HL-60 (cell line): ENCODE results near the gene MBD4.

Experiments used
- DNase-seq, 2 experiments: peaks; one replicate each; pipeline ENCODE4 v3.0.0-alpha.2; 2010 to 2020; ENCODE audit warnings: low read depth in 1 of 2, low spot score in 1 of 2
- H3K27ac ChIP-seq: fragments of 250-450 bp; sonication (Bioruptor Pico); replicated peaks from 2 replicates; pipeline ENCODE4 v1.5.1; 2020; ENCODE audit warnings: mild to moderate bottlenecking, moderate library complexity
- H3K27me3 ChIP-seq: fragments of 250-450 bp; sonication (Bioruptor Pico); 2 replicates; pipeline ENCODE4 v1.5.1; 2021; ENCODE audit warnings: mild to moderate bottlenecking, moderate library complexity; ENCODE audit not compliant: insufficient read depth, poor library complexity, severe bottlenecking
- H3K4me3 ChIP-seq: replicated peaks from 2 replicates; pipeline ENCODE4 v1.5.1; 2011; ENCODE audit warnings: mild to moderate bottlenecking, control low read depth, low read length; ENCODE audit not compliant: insufficient read depth
- GABPA ChIP-seq: IDR thresholded peaks from 2 replicates; pipeline ENCODE4 v1.6.1; 2012; ENCODE audit warnings: low read depth
- POLR2AphosphoS5 ChIP-seq: IDR thresholded peaks from 2 replicates; pipeline ENCODE4 v1.6.1; 2012; ENCODE audit warnings: low read depth
- SPI1 ChIP-seq: IDR thresholded peaks from 2 replicates; pipeline ENCODE4 v1.6.1; 2012; ENCODE audit warnings: low read depth, mild to moderate bottlenecking, borderline replicate concordance
- TF ChIP-seq, protein P1 (sequence below): IDR thresholded peaks from 2 replicates; pipeline ENCODE4 v1.6.1; 2012; ENCODE audit warnings: low read depth; ENCODE audit not compliant: insufficient replicate concordance
- TF ChIP-seq, protein P2 (sequence below): IDR thresholded peaks from one replicate; pipeline ENCODE4 v1.5.1; 2011; ENCODE audit warnings: low read length, control low read depth, inconsistent platforms; ENCODE audit not compliant: insufficient read depth

MBD4 gene

DNA sequence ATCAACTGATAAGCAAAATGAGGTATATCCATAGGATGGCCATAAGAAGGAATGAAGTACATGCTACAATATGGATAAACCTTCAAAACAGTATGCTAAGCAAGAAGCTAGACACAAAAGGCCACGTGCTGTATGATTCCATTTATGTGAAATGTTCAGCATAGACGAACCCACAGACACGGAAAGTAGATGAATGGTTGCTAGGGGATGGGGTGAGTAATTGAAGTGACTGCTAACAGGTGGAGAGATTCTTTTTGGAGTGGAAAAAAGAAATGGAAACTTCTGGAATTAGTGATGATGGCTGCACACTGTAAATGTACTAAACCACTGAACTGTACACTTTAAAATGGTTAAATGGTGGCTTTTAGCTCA lies 10.7 kb downstream of the MBD4 start:
- H3K27me3 ChIP-seq, result no peaks in the 10 kb centered on the region
- H3K27ac ChIP-seq, result no peak overlapping the region
- TF ChIP-seq SPI1, result no peak
- no peak for TF ChIP-seq POLR2AphosphoS5
- TF ChIP-seq, protein P1, sequence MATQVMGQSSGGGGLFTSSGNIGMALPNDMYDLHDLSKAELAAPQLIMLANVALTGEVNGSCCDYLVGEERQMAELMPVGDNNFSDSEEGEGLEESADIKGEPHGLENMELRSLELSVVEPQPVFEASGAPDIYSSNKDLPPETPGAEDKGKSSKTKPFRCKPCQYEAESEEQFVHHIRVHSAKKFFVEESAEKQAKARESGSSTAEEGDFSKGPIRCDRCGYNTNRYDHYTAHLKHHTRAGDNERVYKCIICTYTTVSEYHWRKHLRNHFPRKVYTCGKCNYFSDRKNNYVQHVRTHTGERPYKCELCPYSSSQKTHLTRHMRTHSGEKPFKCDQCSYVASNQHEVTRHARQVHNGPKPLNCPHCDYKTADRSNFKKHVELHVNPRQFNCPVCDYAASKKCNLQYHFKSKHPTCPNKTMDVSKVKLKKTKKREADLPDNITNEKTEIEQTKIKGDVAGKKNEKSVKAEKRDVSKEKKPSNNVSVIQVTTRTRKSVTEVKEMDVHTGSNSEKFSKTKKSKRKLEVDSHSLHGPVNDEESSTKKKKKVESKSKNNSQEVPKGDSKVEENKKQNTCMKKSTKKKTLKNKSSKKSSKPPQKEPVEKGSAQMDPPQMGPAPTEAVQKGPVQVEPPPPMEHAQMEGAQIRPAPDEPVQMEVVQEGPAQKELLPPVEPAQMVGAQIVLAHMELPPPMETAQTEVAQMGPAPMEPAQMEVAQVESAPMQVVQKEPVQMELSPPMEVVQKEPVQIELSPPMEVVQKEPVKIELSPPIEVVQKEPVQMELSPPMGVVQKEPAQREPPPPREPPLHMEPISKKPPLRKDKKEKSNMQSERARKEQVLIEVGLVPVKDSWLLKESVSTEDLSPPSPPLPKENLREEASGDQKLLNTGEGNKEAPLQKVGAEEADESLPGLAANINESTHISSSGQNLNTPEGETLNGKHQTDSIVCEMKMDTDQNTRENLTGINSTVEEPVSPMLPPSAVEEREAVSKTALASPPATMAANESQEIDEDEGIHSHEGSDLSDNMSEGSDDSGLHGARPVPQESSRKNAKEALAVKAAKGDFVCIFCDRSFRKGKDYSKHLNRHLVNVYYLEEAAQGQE, result no peak
- TF ChIP-seq, protein P2, sequence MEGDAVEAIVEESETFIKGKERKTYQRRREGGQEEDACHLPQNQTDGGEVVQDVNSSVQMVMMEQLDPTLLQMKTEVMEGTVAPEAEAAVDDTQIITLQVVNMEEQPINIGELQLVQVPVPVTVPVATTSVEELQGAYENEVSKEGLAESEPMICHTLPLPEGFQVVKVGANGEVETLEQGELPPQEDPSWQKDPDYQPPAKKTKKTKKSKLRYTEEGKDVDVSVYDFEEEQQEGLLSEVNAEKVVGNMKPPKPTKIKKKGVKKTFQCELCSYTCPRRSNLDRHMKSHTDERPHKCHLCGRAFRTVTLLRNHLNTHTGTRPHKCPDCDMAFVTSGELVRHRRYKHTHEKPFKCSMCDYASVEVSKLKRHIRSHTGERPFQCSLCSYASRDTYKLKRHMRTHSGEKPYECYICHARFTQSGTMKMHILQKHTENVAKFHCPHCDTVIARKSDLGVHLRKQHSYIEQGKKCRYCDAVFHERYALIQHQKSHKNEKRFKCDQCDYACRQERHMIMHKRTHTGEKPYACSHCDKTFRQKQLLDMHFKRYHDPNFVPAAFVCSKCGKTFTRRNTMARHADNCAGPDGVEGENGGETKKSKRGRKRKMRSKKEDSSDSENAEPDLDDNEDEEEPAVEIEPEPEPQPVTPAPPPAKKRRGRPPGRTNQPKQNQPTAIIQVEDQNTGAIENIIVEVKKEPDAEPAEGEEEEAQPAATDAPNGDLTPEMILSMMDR, result no peak
- TF ChIP-seq GABPA, result no peak
- no peak for DNase-seq
- H3K4me3 ChIP-seq, result no peak overlapping the region

DNA sequence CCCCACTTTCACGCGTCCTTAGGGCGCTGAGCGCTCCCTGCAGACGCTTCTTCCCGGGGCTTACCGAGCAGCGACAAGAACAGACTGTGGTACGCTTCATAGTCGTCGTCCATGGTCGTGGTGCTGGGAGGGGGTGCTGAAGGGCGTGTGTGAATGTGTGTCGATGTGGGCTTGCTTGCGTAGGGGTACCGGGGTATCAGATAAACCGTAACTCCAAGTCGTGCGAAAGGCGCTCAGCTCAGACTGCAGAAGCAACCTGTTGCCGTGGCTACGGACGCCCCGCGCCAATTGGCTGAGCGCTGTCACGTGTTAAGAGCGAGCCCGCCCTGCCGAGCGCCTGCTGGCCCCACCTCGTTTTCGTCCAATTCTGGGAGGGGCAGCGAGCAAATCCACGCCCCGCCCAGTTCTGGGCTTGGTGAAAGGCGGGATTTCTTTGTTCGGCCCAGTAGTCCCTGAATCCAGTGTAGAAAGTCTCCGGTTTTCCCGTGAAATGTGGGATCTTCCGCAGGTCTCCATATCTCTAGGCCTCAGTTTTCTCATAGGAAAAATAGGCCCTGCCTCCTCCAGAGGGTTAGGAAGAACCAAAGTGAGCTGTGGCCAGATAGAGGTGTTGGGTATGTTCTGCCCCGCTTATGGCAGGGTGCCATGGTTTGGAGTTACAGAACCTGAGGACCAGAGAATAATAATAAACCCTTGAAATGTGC lies 11.2 kb downstream of the MBD4 start, which contains the start of gene EFCAB12:
Gene EFCAB12 (minus strand): TSS at position 261 of the 704 bp plus-strand sequence. CDS start 148 bp downstream, at position 113.
- no peak within 1 kb of the TSS for H3K27ac ChIP-seq
- no peak within 1 kb of the TSS for H3K4me3 ChIP-seq

DNA sequence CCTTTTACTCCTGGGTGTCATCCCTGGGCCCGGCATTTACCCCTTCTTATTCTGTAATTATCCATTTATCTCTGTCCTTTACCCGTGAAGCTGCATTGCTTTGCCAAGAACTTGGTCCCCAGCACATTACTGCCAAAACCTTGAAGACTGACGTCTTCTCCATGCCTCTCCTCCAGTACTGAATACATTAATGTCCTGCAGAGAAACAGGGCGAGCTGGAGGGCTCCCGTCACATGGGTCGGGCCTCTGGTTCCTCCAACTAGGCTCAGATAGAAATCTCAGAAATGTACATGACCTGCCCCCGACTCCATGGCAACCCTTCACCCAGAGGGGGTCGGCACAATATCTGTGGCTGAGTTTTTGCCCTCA lies 11.8 kb downstream of the MBD4 start:
- Histone ChIP-seq H3K27ac (no peak overlapping the region), H3K4me3 (no peak overlapping the region), H3K27me3 (no peaks in the 10 kb centered on the region)
- peak; percentile 41; the same call in 1 of the 2 replicates for TF ChIP-seq POLR2AphosphoS5
- TF ChIP-seq, protein P1, result no peak
- no peak for DNase-seq

More for the DNA sequence above, 11.2 kb downstream of the MBD4 start, which contains the start of gene EFCAB12:
- no peaks in the 10 kb centered on the region for H3K27me3 ChIP-seq
- TF ChIP-seq POLR2AphosphoS5 (0 out of 2 replicates have a peak, but pooled peaks have one; percentile 2), GABPA (no peak), SPI1 (no peak)
- TF ChIP-seq, protein P2, result no peak
- TF ChIP-seq, protein P1, result no peak
- peak in 1 of 2 experiments; percentile 16 for DNase-seq
